HG03439 (cell line): Measurements from ENCODE around the gene ZNF2.

Experiments
- ATAC-seq: cut with Tn5 transposase; IDR thresholded peaks from one replicate; pipeline ENCODE4 v1.9.1; 2021; ENCODE audit warnings: mild to moderate bottlenecking, moderate library complexity; ENCODE audit not compliant: unreplicated experiment

Gene ZNF2

DNA sequence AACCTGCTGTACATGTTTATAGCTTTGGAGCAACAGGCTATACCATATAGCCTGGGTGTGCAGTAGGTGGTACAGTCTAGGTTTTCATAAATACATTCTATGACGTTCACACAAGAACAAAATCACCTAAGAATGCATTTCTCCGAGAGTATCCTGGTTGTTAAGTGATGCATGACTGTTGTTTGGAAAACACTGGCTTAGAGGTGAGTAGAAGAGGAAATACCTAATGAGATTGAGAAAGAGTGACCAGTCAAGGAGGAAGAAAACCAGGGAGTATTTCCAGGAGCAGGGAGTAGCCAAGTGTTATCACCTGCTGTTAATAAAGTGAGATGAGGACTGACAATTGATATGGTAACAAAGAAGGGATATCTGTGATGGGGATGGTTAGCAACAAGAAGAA lies 38.8 kb downstream of the ZNF2 start:
- no peak for ATAC-seq

DNA sequence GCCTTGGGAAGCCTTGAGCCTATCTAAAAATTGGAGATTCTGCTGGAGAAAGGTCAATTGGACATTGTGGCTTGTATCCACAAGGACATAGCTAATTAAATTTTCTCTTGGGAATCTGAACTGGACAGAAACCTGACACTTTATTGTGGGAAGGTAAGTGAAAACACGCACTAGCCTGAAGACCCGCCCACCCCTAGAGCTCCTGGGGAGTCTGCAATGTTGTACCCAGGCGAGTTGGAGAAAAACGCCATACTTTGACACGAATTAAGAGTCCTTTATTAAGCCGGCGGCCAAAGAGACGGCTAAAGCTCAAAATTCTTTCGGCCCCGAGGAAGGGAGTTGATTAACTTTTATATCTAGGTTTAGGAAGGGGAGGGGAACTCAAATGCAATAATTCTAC lies 40.5 kb downstream of the ZNF2 start:
- ATAC-seq: no peak

DNA sequence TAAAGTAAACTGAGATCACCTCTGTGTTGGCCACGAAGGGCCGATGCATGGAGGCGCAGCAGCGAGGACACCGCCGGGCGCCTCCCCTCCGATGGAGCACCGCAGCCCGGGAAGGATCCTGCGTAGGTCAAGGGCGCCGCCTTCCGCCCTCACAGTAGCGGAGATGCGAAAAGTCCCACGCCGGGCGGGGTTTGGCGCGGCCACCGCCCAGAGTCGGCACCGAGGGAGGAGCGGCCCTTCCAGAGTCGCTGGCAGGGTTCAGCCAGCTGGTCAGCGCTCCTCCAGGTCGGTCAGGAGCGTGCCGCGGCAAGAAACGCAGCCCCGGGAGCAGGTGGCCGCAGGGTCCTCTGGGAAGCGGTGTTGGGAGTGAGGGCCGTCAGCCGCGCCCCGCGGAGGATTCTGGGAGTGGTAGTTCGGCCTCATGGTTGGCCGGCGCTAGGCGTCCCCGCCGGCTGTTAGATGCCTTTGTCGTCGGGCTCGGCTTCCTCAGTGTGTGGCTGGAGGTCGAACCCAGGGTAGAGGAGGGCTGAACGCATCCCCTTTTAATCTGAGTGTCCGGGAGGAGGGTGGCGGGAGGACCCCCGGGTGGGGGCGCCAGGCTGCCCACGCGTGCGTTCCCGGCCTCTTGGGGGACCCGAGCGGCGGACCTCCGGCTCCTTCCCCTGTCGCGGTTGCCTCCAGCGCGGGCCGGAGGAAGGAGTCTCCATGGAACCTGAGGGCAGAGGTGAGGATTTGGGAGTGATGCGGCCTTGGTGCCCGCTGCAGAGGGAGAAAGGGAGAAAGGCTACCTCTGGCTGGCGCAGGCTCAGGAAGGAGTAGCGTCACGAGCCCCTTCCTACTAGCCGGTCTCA lies 41.7 kb downstream of the ZNF2 start, which contains the start of gene ZNF892:
ZNF892 (plus strand) TSS at position 411 of the 851 bp plus-strand sequence; CDS start at position 706, 295 bp downstream.
- ATAC-seq: peak; percentile 97

DNA sequence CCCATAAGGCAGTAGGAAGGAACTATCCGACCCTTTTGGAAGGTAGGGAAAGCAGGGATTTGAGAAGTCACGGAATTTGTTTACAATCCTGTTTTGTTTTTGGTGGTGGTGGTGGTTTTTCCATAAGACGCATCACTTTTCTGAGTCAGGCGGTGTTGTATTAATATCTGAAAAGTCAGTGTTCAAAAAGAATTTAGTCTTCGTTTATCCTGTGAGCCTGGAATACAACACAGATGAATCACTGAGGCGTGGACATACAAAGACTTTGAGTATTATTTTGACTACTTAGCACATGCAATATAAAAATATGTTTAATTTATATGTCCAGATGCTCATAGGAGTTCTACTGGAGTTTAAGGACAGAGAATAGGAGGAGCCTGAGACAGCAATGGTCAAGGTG lies 42.5 kb downstream of the ZNF2 start:
- no peak for ATAC-seq

GRCh38 chr2:95215018-95215612 lies 49.5 kb downstream of the ZNF2 start:
- ATAC-seq: no peak

GRCh38 chr2:95220449-95220848 lies 54.8 kb downstream of the ZNF2 start:
- no peak for ATAC-seq

DNA sequence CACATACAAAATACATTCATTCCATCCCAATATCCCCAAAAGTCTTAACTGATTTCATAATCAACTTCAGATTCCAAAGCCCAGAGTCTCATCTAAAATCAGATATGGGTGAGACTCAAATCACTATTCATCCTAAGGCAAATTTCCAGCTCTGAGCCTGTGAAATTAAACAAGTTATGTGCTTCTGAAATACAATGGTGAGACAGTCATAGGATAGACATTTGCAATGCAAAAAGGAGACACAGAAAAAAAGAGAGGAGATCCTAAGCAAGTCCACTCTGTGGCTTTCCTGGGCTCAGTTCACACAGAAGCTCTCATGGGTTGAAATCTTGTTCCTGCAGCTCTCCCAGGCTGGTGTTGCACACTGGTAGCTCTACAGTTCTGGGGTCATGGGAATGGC lies 60.0 kb downstream of the ZNF2 start:
- ATAC-seq: no peak

- no peak for ATAC-seq
These were observed 66.1 kb downstream of the ZNF2 start for GRCh38 chr2:95231723-95232122.

DNA sequence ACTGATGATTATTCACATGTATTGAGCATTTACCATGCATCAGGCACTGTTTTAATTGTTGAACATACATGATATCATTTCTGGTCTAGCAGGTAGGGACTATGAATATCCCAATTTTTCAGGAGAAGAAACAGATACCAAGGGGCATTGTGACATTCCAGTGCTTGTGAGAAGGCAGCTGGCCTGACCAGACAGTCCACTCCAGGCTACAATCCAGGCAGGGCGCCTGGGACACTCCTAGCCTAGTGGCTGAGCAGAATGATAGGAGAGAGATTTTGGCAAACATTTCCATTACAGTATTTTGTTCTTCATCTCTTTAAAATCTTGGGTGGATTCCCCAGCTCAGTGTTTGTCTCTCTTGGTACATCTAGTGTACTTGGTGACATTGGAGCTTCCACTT lies 66.6 kb downstream of the ZNF2 start:
- ATAC-seq: no peak
